Upper lobe of left lung (tissue), 4 donors: ENCODE measurements around the gene NCBP3.

Experiments used
- POLR2A ChIP-seq, 4 donors: fragments of 450-650 bp; IDR thresholded peaks; one replicate each; pipeline ENCODE4 v1.5.1; 2016 to 2017; ENCODE audit warnings: antibody characterized with exemption in 4 of 4, mild to moderate bottlenecking in 2 of 4
- TF ChIP-seq, protein P1 (sequence below), 6 experiments: fragments of 450-650 bp in 4 of 6; fragments of 200-600 bp in 2 of 6; sonication (generic) in 2 of 6; IDR thresholded peaks; one replicate each; pipeline ENCODE4 v1.5.1; 2016 to 2019; ENCODE audit warnings: antibody characterized with exemption in 6 of 6

DNA sequence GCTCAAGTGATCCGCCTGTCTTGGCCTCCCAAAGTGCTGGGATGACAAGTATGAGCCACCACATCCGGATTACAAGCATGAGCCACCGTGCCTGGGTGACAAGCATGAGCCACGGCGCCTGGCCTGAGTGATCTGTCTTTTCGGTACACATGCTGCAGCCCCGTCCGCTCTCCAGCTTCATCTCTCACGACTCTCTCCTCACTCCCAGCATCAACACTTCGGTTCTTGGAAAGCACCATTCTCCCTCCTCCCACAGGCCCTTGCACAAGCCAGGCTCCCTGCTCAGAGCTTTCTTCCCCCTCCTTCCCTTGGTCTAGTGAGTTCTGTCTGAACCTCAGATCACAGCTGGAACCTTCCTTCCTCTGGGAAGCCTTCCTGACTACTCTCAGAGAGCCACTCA, 6.5 kb upstream of the NCBP3 start:
- TF ChIP-seq, protein P1, sequence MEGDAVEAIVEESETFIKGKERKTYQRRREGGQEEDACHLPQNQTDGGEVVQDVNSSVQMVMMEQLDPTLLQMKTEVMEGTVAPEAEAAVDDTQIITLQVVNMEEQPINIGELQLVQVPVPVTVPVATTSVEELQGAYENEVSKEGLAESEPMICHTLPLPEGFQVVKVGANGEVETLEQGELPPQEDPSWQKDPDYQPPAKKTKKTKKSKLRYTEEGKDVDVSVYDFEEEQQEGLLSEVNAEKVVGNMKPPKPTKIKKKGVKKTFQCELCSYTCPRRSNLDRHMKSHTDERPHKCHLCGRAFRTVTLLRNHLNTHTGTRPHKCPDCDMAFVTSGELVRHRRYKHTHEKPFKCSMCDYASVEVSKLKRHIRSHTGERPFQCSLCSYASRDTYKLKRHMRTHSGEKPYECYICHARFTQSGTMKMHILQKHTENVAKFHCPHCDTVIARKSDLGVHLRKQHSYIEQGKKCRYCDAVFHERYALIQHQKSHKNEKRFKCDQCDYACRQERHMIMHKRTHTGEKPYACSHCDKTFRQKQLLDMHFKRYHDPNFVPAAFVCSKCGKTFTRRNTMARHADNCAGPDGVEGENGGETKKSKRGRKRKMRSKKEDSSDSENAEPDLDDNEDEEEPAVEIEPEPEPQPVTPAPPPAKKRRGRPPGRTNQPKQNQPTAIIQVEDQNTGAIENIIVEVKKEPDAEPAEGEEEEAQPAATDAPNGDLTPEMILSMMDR (IDR thresholded peaks at IDR 0.05) = no peak
- TF ChIP-seq POLR2A (IDR thresholded peaks at IDR 0.05) = no peak
